ENCODE results near the gene NUB1.

The NUB1 gene

DNA sequence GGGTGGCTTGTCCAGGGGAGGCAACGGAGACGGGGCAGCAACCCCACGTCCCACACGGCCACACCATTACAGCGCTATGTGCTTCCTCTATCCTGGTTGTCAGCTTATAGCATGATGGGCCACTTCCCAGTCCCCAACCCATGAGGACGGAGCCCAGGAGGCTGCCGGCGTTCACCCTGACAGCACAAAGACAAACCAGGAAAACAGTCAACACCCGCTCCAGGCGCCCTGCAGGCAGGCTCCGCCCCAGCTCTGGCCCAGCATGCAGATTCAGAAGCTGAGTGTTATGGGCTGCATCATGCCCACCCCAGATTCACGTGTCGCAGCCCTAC is 53.4 kb downstream of the NUB1 start:
- TF ChIP-seq SUZ12 (IDR thresholded peaks at IDR 0.05; ENCODE audit: extremely low read depth, insufficient read depth, insufficient read length) (no peak), YY1 (IDR thresholded peaks at IDR 0.05; ENCODE audit: insufficient read depth, insufficient read length) (no peak), ZNF274 (IDR thresholded peaks at IDR 0.05; ENCODE audit: low read depth, low read length) (no peak)
- peaks cover 21% of the 10 kb centered on the region for H3K4me1 ChIP-seq (ENCODE audit: insufficient read depth, insufficient read length)
- H3K9ac ChIP-seq (ENCODE audit: insufficient read length, low read depth) = no peak overlapping the region
- no peaks in the 10 kb centered on the region for H3K9me3 ChIP-seq (ENCODE audit: insufficient read depth, low read length)
- H3K4me3 ChIP-seq (ENCODE audit: insufficient read length, low read depth) = no peak overlapping the region
- H3K27me3 ChIP-seq (ENCODE audit: insufficient read depth, insufficient read length) = no peaks in the 10 kb centered on the region
- no peak for DNase-seq (ENCODE audit: low read depth, low spot score)
- H3K36me3 ChIP-seq (ENCODE audit: insufficient read depth, insufficient read length, low read length) = peaks cover 2% of the 10 kb centered on the region

DNA sequence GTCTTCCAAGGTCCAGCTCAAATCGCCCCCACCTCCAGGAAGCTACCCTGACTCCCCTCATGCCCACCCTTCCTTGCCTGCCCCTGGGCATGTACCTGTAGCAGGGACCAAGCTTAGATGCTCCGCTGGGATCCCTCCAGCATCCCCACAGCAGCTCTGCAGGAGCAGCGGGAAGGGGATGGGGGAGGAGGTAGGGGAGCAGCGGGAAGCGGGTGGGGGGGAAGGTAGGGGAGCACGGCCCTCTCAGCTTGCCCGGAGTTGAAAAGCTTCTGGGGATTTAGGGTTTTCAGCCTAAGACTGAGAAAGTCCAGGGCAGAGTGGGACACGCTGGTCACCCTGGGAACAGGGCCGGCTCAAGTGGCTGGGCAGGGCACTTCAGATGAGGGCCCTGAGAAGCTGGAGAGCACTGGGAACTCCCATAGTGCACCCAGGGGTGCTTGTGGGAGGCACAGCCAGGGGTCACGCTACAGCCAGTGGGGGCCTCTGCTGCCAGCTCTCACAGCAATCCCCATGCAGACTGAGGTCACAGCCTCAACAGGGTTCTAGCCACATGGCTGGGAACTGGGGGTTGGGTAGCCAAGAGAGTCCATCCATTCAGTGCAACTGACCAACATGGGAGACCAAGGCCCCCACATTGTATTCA is 54.8 kb downstream of the NUB1 start:
- Histone ChIP-seq H3K9ac (ENCODE audit: insufficient read length, low read depth) (no peak overlapping the region), H3K27me3 (ENCODE audit: insufficient read depth, insufficient read length) (no peaks in the 10 kb centered on the region), H3K36me3 (ENCODE audit: insufficient read depth, insufficient read length, low read length) (no peaks in the 10 kb centered on the region), H3K9me3 (ENCODE audit: insufficient read depth, low read length) (no peaks in the 10 kb centered on the region), H3K4me1 (ENCODE audit: insufficient read depth, insufficient read length) (peaks cover 21% of the 10 kb centered on the region), H3K4me3 (ENCODE audit: insufficient read length, low read depth) (no peak overlapping the region)
- TF ChIP-seq ZNF274 (IDR thresholded peaks at IDR 0.05; ENCODE audit: low read depth, low read length) = no peak
- no peak for TF ChIP-seq SUZ12 (IDR thresholded peaks at IDR 0.05; ENCODE audit: extremely low read depth, insufficient read depth, insufficient read length)
- TF ChIP-seq YY1 (IDR thresholded peaks at IDR 0.05; ENCODE audit: insufficient read depth, insufficient read length) = no peak
- no peak for DNase-seq (ENCODE audit: low read depth, low spot score)

DNA sequence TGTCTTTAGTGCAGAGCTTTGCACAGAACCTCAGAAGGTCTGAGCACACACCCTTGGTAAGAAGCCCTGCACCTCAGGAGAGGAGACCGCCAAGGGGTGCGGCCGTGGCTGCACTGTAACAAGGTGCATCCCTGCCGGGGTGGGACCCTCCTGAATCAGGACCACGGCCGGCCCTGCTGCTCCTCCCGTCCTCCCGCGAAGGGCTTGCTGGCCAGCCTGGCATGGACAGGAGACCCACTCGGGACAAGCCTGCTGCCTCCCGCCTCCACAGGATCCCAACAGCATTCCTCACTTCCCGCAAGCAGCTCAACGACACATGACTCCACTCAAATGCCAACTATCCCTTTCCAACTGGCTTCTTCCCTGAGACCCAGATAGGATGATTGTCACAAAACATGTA is 55.4 kb downstream of the NUB1 start:
- Histone ChIP-seq H3K36me3 (ENCODE audit: insufficient read depth, insufficient read length, low read length) (no peaks in the 10 kb centered on the region), H3K9me3 (ENCODE audit: insufficient read depth, low read length) (no peaks in the 10 kb centered on the region), H3K4me3 (ENCODE audit: insufficient read length, low read depth) (no peak overlapping the region), H3K9ac (ENCODE audit: insufficient read length, low read depth) (no peak overlapping the region), H3K27me3 (ENCODE audit: insufficient read depth, insufficient read length) (no peaks in the 10 kb centered on the region), H3K4me1 (ENCODE audit: insufficient read depth, insufficient read length) (peaks cover 21% of the 10 kb centered on the region)
- no peak for TF ChIP-seq ZNF274 (IDR thresholded peaks at IDR 0.05; ENCODE audit: low read depth, low read length)
- no peak for TF ChIP-seq YY1 (IDR thresholded peaks at IDR 0.05; ENCODE audit: insufficient read depth, insufficient read length)
- no peak for TF ChIP-seq SUZ12 (IDR thresholded peaks at IDR 0.05; ENCODE audit: extremely low read depth, insufficient read depth, insufficient read length)
- DNase-seq (ENCODE audit: low read depth, low spot score) = no peak

DNA sequence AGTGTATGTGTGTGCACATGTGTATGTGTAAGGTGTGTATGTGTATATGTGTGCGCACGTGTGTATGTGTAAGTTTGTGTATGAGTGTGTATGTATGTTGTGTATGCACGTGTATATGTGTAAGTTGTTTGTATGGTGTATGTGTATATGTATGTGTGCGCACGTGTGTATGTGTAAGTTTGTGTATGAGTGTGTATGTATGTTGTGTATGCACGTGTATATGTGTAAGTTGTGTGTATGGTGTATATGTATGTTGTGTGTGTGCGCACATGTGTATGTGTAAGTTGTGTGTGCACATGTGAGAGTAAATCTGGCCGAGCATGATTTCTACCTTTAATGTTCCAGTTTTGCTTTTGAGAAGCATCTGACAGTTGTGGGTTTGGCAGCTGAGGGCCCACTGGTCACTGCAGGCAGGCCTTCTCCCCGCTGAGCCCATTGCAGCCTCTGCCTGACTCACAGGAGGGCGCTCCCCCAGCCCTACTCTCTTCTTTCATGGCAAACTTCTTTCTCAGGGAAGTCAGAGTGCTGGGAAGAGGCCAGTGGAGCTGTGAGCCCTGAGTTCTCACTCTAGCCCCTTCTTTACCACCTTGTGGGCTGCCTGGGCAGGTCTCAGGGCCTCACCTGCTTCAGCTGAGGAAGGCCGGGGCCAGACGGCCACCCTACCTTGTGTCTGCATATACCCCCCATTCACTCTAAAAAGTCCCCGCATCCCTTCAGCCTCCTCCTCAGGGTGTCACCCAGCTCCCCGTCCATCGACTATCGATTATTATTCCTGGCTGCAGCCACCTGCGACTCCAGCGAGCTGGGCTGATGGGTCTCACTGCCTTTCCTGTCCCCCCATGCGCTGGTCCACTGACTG is 57.1 kb downstream of the NUB1 start:
- no peak overlapping the region for H3K9ac ChIP-seq (ENCODE audit: insufficient read length, low read depth)
- H3K4me3 ChIP-seq (ENCODE audit: insufficient read length, low read depth) = no peak overlapping the region
- TF ChIP-seq ZNF274 (IDR thresholded peaks at IDR 0.05; ENCODE audit: low read depth, low read length) = no peak
- TF ChIP-seq YY1 (IDR thresholded peaks at IDR 0.05; ENCODE audit: insufficient read depth, insufficient read length) = no peak
- no peak for TF ChIP-seq SUZ12 (IDR thresholded peaks at IDR 0.05; ENCODE audit: extremely low read depth, insufficient read depth, insufficient read length)

DNA sequence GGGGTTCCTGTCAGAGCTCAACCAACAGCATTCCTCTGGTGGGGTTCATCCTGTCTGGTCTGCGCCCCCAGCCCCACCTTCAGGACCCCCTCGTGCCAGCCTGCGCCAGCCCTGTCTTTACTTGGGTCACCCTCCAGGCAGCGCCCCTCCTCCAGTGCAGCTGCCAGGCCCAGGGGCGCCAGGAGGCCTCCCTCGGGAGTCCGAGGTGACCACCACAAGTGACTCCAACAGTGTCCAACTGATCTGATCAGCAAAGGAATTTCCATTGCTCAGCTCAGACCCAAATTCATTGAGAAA is 57.6 kb downstream of the NUB1 start:
- peaks cover 16% of the 10 kb centered on the region for H3K4me1 ChIP-seq (ENCODE audit: insufficient read depth, insufficient read length)
- DNase-seq (ENCODE audit: low read depth, low spot score) = no peak
- TF ChIP-seq YY1 (IDR thresholded peaks at IDR 0.05; ENCODE audit: insufficient read depth, insufficient read length) = no peak

More for the DNA sequence above, 57.1 kb downstream of the NUB1 start:
- no peak for DNase-seq (ENCODE audit: low read depth, low spot score)
- Histone ChIP-seq H3K9me3 (ENCODE audit: insufficient read depth, low read length) (no peaks in the 10 kb centered on the region), H3K4me1 (ENCODE audit: insufficient read depth, insufficient read length) (peaks cover 19% of the 10 kb centered on the region), H3K36me3 (ENCODE audit: insufficient read depth, insufficient read length, low read length) (no peaks in the 10 kb centered on the region), H3K27me3 (ENCODE audit: insufficient read depth, insufficient read length) (no peaks in the 10 kb centered on the region)

DNA sequence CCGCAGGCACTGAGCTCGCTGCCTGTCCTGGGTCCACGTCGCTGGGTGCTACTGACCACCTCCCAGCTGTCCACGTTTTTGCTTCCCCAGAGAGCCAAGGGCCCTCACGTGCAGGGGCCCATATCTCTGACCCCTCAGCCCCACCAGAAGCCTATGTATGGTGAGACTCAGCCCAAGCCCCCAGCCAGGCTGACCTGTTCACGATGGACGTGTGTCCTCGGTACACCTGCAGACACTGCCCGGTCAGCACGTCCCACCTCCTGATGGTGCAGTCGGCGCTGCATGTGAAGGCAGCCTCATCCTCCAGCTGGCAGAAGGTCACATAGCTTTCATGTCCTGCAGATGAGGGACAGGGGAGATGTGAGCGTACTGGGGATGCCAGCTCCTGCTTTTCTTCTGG is 58.3 kb downstream of the NUB1 start:
- H3K27me3 ChIP-seq (ENCODE audit: insufficient read depth, insufficient read length) = no peaks in the 10 kb centered on the region
- peaks cover 11% of the 10 kb centered on the region for H3K4me1 ChIP-seq (ENCODE audit: insufficient read depth, insufficient read length)
- DNase-seq (ENCODE audit: low read depth, low spot score) = no peak
- H3K4me3 ChIP-seq (ENCODE audit: insufficient read length, low read depth) = no peak overlapping the region
- no peaks in the 10 kb centered on the region for H3K36me3 ChIP-seq (ENCODE audit: insufficient read depth, insufficient read length, low read length)
- peak overlapping the region; percentile 32 for H3K9ac ChIP-seq (ENCODE audit: insufficient read length, low read depth)
- TF ChIP-seq YY1 (IDR thresholded peaks at IDR 0.05; ENCODE audit: insufficient read depth, insufficient read length) = no peak
- TF ChIP-seq ZNF274 (IDR thresholded peaks at IDR 0.05; ENCODE audit: low read depth, low read length) = no peak
- no peak for TF ChIP-seq SUZ12 (IDR thresholded peaks at IDR 0.05; ENCODE audit: extremely low read depth, insufficient read depth, insufficient read length)
- H3K9me3 ChIP-seq (ENCODE audit: insufficient read depth, low read length) = no peaks in the 10 kb centered on the region

More for the DNA sequence above, 57.6 kb downstream of the NUB1 start:
- H3K4me3 ChIP-seq (ENCODE audit: insufficient read length, low read depth) = no peak overlapping the region
- no peaks in the 10 kb centered on the region for H3K36me3 ChIP-seq (ENCODE audit: insufficient read depth, insufficient read length, low read length)
- no peaks in the 10 kb centered on the region for H3K9me3 ChIP-seq (ENCODE audit: insufficient read depth, low read length)
- H3K27me3 ChIP-seq (ENCODE audit: insufficient read depth, insufficient read length) = no peaks in the 10 kb centered on the region
- no peak overlapping the region for H3K9ac ChIP-seq (ENCODE audit: insufficient read length, low read depth)

DNA sequence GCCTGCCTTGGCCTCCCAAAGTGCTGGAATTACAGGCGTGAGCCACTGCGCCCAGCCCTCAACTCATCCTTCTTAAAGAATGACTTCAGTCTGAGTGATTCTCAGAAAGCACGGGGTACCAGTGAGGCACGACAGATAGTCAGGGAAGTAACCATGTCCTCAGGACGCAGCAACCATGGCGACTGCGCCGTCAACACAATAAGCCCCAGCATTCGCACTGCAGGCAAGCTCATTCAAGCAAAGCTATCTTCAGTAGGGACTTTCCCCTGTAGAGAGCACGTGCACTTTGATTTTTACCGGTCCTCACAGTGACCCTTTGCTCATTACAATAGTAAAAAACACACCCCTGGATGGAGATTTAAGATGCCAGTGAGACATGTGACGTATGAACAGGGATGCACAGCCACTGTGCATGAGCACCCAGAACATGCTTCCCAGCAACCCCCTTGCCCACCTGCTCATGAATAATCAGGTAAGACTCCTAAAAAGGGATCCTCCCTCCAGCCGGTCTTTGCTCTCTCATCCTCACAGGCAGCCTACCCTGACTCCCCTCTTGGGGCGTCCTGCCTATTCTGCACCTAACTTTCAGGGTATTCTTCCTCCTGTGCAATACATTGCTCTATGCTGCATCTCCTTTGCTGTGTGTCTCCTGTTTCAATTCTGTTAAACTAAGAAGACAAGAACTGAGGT is 59.2 kb downstream of the NUB1 start:
- DNase-seq (ENCODE audit: low read depth, low spot score) = no peak
- Histone ChIP-seq H3K9me3 (ENCODE audit: insufficient read depth, low read length) (no peaks in the 10 kb centered on the region), H3K27me3 (ENCODE audit: insufficient read depth, insufficient read length) (no peaks in the 10 kb centered on the region), H3K4me3 (ENCODE audit: insufficient read length, low read depth) (no peak overlapping the region), H3K4me1 (ENCODE audit: insufficient read depth, insufficient read length) (peaks cover 6% of the 10 kb centered on the region), H3K36me3 (ENCODE audit: insufficient read depth, insufficient read length, low read length) (peaks cover 3% of the 10 kb centered on the region), H3K9ac (ENCODE audit: insufficient read length, low read depth) (no peak overlapping the region)
- no peak for TF ChIP-seq ZNF274 (IDR thresholded peaks at IDR 0.05; ENCODE audit: low read depth, low read length)
- TF ChIP-seq YY1 (IDR thresholded peaks at IDR 0.05; ENCODE audit: insufficient read depth, insufficient read length) = no peak
- TF ChIP-seq SUZ12 (IDR thresholded peaks at IDR 0.05; ENCODE audit: extremely low read depth, insufficient read depth, insufficient read length) = no peak

Measured in NT2/D1 (cell line).